Bronchial epithelial cell (primary cell): Measurements from ENCODE around the gene EIF3F. TPM values are rescaled to one million over a fixed set of nuclear protein-coding genes. Genes with fewer than 3 reads are reported as not detected.

ENCODE experiments used
- DNase-seq: peaks from one replicate; pipeline ENCODE4 v3.0.0-alpha.2; 2010; ENCODE audit warnings: low read depth
- FAIRE-seq: peaks from 2 replicates; lab custom pipeline; 2011; peaks lifted over from hg19 to GRCh38; lab: Jason Lieb, UNC
- H3K27me3 ChIP-seq: 2 replicates; pipeline ENCODE4 v1.5.1; 2011; ENCODE audit warnings: low read length; ENCODE audit not compliant: control insufficient read depth, insufficient read depth
- H3K36me3 ChIP-seq: 2 replicates; pipeline ENCODE4 v1.5.1; 2011; ENCODE audit warnings: low read length; ENCODE audit not compliant: control insufficient read depth, insufficient read depth
- H3K4me3 ChIP-seq: 2 replicates; pipeline ENCODE4 v1.5.1; 2011; ENCODE audit warnings: mild to moderate bottlenecking, low read depth, low read length, control low read depth
- CTCF ChIP-seq: IDR thresholded peaks from 2 replicates; pipeline ENCODE4 v1.5.1; 2011; ENCODE audit warnings: mild to moderate bottlenecking, moderate library complexity, low read length, control low read depth, inconsistent platforms; ENCODE audit not compliant: insufficient read depth, severe bottlenecking
- total RNA-seq: library from RNA; depleted of rRNA; stranded (reverse); fragments of >200 nt; gene quantifications from 2 replicates; pipeline ENCODE4 v1.2.1, GENCODE V29; 2014

The EIF3F gene
- total RNA-seq, 1 donor from 2014 or later, result 222 TPM

DNA sequence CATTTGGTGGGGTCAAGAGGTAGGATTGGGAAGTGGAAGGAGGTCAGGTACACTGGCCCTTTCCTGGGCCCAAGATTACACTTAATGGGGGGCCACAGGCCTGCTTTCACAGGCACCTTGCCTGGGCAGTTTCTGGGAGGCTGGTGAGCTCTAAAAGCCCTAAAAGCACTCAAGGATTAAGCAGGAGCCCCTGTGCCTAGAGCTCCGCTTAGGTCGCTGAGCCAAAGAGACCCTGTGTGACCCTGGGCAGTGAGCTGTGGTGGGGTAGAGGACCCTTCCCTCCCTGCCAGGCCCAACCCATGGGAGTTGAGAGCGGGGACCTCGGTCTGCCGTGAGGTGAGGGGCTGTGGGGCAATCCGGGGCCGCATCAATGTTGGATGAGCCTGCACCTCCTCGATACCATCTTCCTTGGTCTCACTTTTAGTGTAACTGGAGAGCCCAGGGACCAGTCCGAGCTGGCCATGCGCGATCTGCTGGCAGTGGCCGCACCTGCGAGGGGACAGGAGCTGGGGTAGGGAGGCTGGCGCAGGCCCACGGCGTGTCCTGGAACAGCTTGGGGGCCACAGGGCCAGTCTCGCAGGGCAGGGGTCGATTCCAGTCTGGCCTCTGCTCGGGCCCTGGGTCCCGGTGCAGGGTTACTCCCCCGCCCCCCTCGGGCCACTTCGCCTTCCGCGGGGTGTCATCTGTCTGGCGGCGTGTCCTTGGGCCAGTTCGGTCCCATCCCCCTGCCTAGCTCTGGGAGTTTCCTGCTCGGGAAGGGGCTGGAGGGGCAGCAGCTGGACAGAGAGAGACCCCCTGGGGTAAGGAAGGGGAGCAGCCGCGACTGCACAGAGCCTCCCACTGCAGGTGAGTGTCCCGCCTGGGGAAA, 44.3 kb downstream of the EIF3F start:
- FAIRE-seq (no peak), DNase-seq (no peak)
- TF ChIP-seq CTCF, result no peak
- Histone ChIP-seq H3K27me3 (peaks cover 9% of the 10 kb centered on the region), H3K4me3 (no peak overlapping the region), H3K36me3 (no peaks in the 10 kb centered on the region)

DNA sequence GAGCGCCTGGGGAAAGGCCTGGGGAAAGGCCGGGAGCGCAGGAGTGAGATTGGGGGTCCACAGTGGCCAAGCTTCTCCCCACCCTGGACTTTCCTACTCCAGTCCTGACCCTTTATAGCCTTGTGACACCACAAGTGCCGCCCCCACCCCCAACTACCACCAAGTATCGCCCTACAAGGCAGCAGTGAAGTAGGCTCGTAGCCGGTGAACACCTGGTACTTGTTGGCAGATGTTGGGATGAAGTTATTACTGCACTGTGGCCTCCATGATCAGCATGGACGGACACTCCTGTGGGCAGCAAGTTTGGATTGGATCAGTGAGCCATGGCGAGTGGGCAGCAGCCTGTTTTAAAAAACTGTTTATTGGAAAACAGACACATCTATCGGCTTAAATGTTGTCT, 45.0 kb downstream of the EIF3F start:
- H3K36me3 ChIP-seq, result no peaks in the 10 kb centered on the region
- peaks cover 9% of the 10 kb centered on the region for H3K27me3 ChIP-seq
- H3K4me3 ChIP-seq, result no peak overlapping the region
- no peak for TF ChIP-seq CTCF
- FAIRE-seq (no peak), DNase-seq (no peak)

DNA sequence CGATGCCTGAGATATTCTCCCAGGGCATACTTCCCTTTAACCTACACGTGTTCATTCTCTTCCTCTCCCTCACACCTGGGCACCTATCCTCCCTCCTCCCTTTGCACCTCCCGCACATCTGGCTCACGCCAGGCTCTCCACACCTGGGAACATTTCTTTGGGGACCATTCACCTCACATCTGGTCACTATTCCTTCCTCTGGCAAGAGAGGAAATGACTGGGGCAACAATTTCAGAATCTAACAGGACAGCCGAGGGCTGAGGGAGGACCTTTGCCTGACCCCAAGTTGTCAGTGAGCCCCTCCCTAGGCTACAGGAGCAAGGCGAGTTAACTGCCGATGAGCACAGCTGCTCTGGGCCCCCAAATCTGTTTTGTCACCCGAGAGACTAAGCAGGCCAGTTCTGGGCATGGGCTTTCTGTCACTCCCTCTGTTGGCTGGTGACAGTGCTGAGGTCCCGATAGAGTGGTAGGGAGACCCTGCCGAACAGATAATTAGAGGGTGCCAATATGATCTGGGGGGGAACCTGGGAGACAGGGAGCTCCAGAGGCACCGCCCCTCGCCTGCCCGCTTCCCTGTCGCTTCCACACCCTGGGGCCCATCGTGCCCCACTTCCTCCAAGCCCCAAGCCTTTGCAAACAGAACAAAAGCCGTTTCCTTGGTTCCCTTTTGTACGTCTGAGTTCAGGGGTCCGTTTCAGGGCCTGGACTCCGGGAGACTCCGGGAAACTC, 45.6 kb downstream of the EIF3F start:
- Histone ChIP-seq H3K4me3 (no peak overlapping the region), H3K36me3 (no peaks in the 10 kb centered on the region), H3K27me3 (peaks cover 9% of the 10 kb centered on the region)
- DNase-seq, result no peak
- TF ChIP-seq CTCF, result no peak
- FAIRE-seq, result no peak

- Histone ChIP-seq H3K4me3 (no peak overlapping the region), H3K36me3 (no peaks in the 10 kb centered on the region), H3K27me3 (peaks cover 9% of the 10 kb centered on the region)
- no peak for FAIRE-seq
- DNase-seq, result peak; percentile 42
- TF ChIP-seq CTCF, result peak; percentile 96
These were observed 46.4 kb downstream of the EIF3F start for GRCh38 chr11:8033305-8034105.

DNA sequence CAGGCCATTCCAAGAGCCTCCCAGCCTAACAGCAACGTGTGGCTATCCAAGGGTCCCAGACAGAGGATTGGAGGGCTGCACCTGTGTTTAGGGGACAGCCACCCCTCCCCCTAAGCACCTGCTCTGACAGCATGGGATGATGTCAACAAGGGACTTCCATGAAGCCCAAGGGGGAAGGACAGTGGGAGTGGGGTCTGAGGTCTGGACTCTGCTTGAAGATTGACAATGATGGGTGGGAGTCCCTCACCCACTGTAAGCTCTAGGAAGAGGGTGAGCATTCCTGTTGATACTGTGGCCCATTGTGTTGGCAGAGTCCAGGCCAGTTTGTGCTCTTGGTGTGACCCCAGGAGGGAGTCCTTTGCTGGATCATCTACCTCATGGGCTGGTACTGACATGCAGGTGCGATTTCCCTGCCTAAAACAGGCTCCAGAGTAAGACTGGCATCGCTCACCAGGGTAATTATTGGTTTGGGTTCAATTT, 47.0 kb downstream of the EIF3F start:
- Histone ChIP-seq H3K27me3 (peaks cover 9% of the 10 kb centered on the region), H3K36me3 (no peaks in the 10 kb centered on the region), H3K4me3 (no peak overlapping the region)
- FAIRE-seq, result no peak
- DNase-seq, result no peak
- TF ChIP-seq CTCF, result no peak
